GM23248 (cell line): Measurements from ENCODE around the gene SREK1. TPM values are rescaled to one million over a fixed set of nuclear protein-coding genes. Genes with fewer than 3 reads are reported as not detected.
"Not testable (repeated sequence)": the region's sequence is repeated elsewhere in the genome, so short reads cannot be mapped to it uniquely, and the experiment has no call there.

Source experiments
- DNase-seq: peaks from one replicate; pipeline ENCODE4 v3.0.0-alpha.2; 2015
- H2AFZ ChIP-seq: fragments of 200-600 bp; sonication (generic); 2 replicates; pipeline ENCODE4 v1.6.1; 2016; ENCODE audit warnings: antibody characterized with exemption
- H3F3A ChIP-seq: fragments of 200-600 bp; sonication (generic); 2 replicates; pipeline ENCODE4 v1.6.1; 2016; ENCODE audit warnings: mild to moderate bottlenecking, antibody characterized with exemption, mixed run types; ENCODE audit not compliant: insufficient read depth
- H3K27ac ChIP-seq: fragments of 200-600 bp; sonication (generic); 2 replicates; pipeline ENCODE4 v1.5.1; 2016; ENCODE audit warnings: mild to moderate bottlenecking
- H3K27me3 ChIP-seq: fragments of 200-600 bp; sonication (generic); replicated peaks from 2 replicates; pipeline ENCODE4 v1.6.1; 2016; ENCODE audit warnings: mild to moderate bottlenecking; ENCODE audit not compliant: insufficient read depth
- H3K36me3 ChIP-seq: fragments of 200-600 bp; sonication (generic); 2 replicates; pipeline ENCODE4 v1.6.1; 2016; ENCODE audit warnings: low read depth, mild to moderate bottlenecking
- H3K4me1 ChIP-seq: fragments of 200-600 bp; sonication (generic); 2 replicates; pipeline ENCODE4 v1.6.1; 2016; ENCODE audit warnings: mild to moderate bottlenecking; ENCODE audit not compliant: insufficient read depth
- H3K4me2 ChIP-seq: fragments of 200-600 bp; sonication (generic); one replicate; pipeline ENCODE4 v1.6.1; 2016; ENCODE audit warnings: mild to moderate bottlenecking; ENCODE audit not compliant: unreplicated experiment
- H3K4me3 ChIP-seq: fragments of 200-600 bp; sonication (generic); 2 replicates; pipeline ENCODE4 v1.5.1; 2016; ENCODE audit warnings: mild to moderate bottlenecking
- H3K79me2 ChIP-seq: fragments of 200-600 bp; sonication (generic); 2 replicates; pipeline ENCODE4 v1.6.1; 2016; ENCODE audit warnings: mild to moderate bottlenecking; ENCODE audit not compliant: insufficient read depth
- H3K9ac ChIP-seq: fragments of 200-600 bp; sonication (generic); 2 replicates; pipeline ENCODE4 v1.6.1; 2016; ENCODE audit warnings: mild to moderate bottlenecking
- H3K9me2 ChIP-seq: fragments of 200-600 bp; sonication (generic); 2 replicates; pipeline ENCODE4 v1.6.1; 2016; ENCODE audit warnings: mixed run types, mild to moderate bottlenecking, moderate library complexity; ENCODE audit not compliant: insufficient read depth
- H3K9me3 ChIP-seq: fragments of 200-600 bp; sonication (generic); one replicate; pipeline ENCODE4 v1.6.1; 2017; ENCODE audit warnings: low read depth
- H4K20me1 ChIP-seq: fragments of 200-600 bp; sonication (generic); 2 replicates; pipeline ENCODE4 v1.6.0; 2016; ENCODE audit not compliant: insufficient read depth
- EZH2 ChIP-seq: fragments of 200-600 bp; sonication (generic); IDR thresholded peaks from 2 replicates; pipeline ENCODE4 v1.6.1; 2018; ENCODE audit warnings: antibody characterized with exemption, mild to moderate bottlenecking; ENCODE audit not compliant: insufficient read depth, poor library complexity, severe bottlenecking
- EZH2phosphoT487 ChIP-seq: fragments of 200-600 bp; sonication (generic); IDR thresholded peaks from 2 replicates; pipeline ENCODE4 v1.6.1; 2018; ENCODE audit warnings: antibody characterized with exemption, moderate library complexity, mild to moderate bottlenecking, low read depth; ENCODE audit not compliant: insufficient read depth
- WGBS, 2 experiments: methylation state at CpG; one replicate each; pipeline ENCODE4 v1.1.6; 2015 to 2017; ENCODE audit warnings: low lambda C conversion rate in 2 of 2, low coverage in 1 of 2; ENCODE audit errors: missing lambda C conversion rate in 2 of 2; 5-methylcytosine and 5-hydroxymethylcytosine counted together
- in situ Hi-C: fragments of 300-500 bp; cut with MboI; formaldehyde crosslinking; loops from 2 replicates; pipeline ENCODE4 v1.15.0; 2020
- polyA plus RNA-seq: library from polyadenylated mRNA; unstranded; fragments of >200 nt; fragmentation: Nextera tagmentation; extraction: Ambion mirVana; gene quantifications from 2 replicates; pipeline ENCODE4 v1.2.1, GENCODE V29; 2016
- total RNA-seq: library from RNA; depleted of rRNA; stranded (reverse); fragments of >200 nt; shearing (Covaris generic); gene quantifications from 2 replicates; pipeline ENCODE4 v1.2.3, GENCODE V29; 2014

SREK1 gene
- total and polyA plus RNA-seq, 2 experiments from 2014 or later, result 32.2 to 45.5 TPM

- Histone ChIP-seq H3K4me3 (no peak overlapping the region), H3K36me3 (no peaks in the 10 kb centered on the region), H3K27me3 (no peaks in the 10 kb centered on the region), H3F3A (no peaks in the 10 kb centered on the region), H3K9me3 (no peaks in the 10 kb centered on the region), H3K9ac (no peak overlapping the region), H4K20me1 (no peaks in the 10 kb centered on the region), H3K4me1 (no peaks in the 10 kb centered on the region), H3K4me2 (no peak overlapping the region), H3K79me2 (no peaks in the 10 kb centered on the region), H3K27ac (no peak overlapping the region), H3K9me2 (no peaks in the 10 kb centered on the region), H2AFZ (no peak overlapping the region)
- DNase-seq, result no peak
- TF ChIP-seq EZH2 (no peak), EZH2phosphoT487 (no peak)
- in situ Hi-C loops, result no loop called here
- 76 to 80% methylated on average over 2 of the region's 2 CpGs for WGBS, 2 experiments
Observed at GRCh38 chr5:66136053-66136452, 8.0 kb upstream of the SREK1 start.

- H3K79me2 ChIP-seq, H4K20me1 ChIP-seq, DNase-seq, H3F3A ChIP-seq, H3K4me1 ChIP-seq, H3K36me3 ChIP-seq, H3K4me2 ChIP-seq, H3K9ac ChIP-seq, H3K9me2 ChIP-seq, in situ Hi-C loops, H3K27me3 ChIP-seq, H3K4me3 ChIP-seq, H2AFZ ChIP-seq, H3K9me3 ChIP-seq, H3K27ac ChIP-seq: not testable (repeated sequence)
- WGBS, 2 experiments, result 47 to 61% methylated on average over 3 of the region's 3 CpGs
Observed at GRCh38 chr5:66136944-66137343, 7.2 kb upstream of the SREK1 start.

GRCh38 chr5:66138637-66139317, 5.3 kb upstream of the SREK1 start:
- no peak for TF ChIP-seq EZH2phosphoT487
- TF ChIP-seq EZH2, result no peak
- Histone ChIP-seq H3K79me2 (no peaks in the 10 kb centered on the region), H3K4me3 (no peak overlapping the region), H2AFZ (no peak overlapping the region; the same call in 1 of the 2 replicates), H3K9me2 (no peaks in the 10 kb centered on the region), H3F3A (peaks cover 7% of the 10 kb centered on the region; the same call in 1 of the 2 replicates), H3K4me2 (no peak overlapping the region), H3K9ac (no peak overlapping the region), H3K9me3 (no peaks in the 10 kb centered on the region), H3K27me3 (no peaks in the 10 kb centered on the region), H3K27ac (no peak overlapping the region), H3K4me1 (peaks cover 6% of the 10 kb centered on the region), H3K36me3 (no peaks in the 10 kb centered on the region), H4K20me1 (no peaks in the 10 kb centered on the region)
- no peak for DNase-seq
- in situ Hi-C loops, result no loop called here
- WGBS, 2 experiments, result 46% methylated on average over 1 of the region's 1 CpG; no CpG with 5 or more reads in 1 of the 2 experiments

GRCh38 chr5:66139318-66139712, 4.8 kb upstream of the SREK1 start:
- in situ Hi-C loops, result no loop called here
- 66 to 77% methylated on average over 2 of the region's 2 CpGs for WGBS, 2 experiments

More at GRCh38 chr5:66139318-66139712, 4.8 kb upstream of the SREK1 start:
- Histone ChIP-seq H3K4me2 (no peak overlapping the region), H3K36me3 (no peaks in the 10 kb centered on the region), H3K27ac (no peak overlapping the region), H4K20me1 (no peaks in the 10 kb centered on the region), H3K4me3 (no peak overlapping the region), H3K9me2 (no peaks in the 10 kb centered on the region), H3K9ac (no peak overlapping the region), H3K27me3 (no peaks in the 10 kb centered on the region), H3K4me1 (peaks cover 6% of the 10 kb centered on the region), H3F3A (peaks cover 8% of the 10 kb centered on the region; the same call in 1 of the 2 replicates), H3K9me3 (no peaks in the 10 kb centered on the region), H2AFZ (no peak overlapping the region; the same call in 1 of the 2 replicates), H3K79me2 (no peaks in the 10 kb centered on the region)
- no peak for DNase-seq
- TF ChIP-seq EZH2phosphoT487 (no peak), EZH2 (no peak)
